Transverse colon (tissue), 4 donors: ENCODE measurements around the gene CCN5.

Experiments
- CTCF ChIP-seq, 5 experiments: fragments of 200-600 bp in 3 of 5; fragments of 450-650 bp in 2 of 5; sonication (generic) in 3 of 5; IDR thresholded peaks; 1 replicate in 2 of 5; 2 replicates in 3 of 5; pipeline ENCODE4 v1.5.1; 2016 to 2017; ENCODE audit warnings: antibody characterized with exemption in 5 of 5, inconsistent platforms in 3 of 5, mild to moderate bottlenecking in 2 of 5, moderate library complexity in 1 of 5
- EP300 ChIP-seq: sonication (generic); formaldehyde crosslinking; IDR thresholded peaks from one replicate; pipeline ENCODE4 v1.6.1; 2017; ENCODE audit warnings: antibody characterized with exemption, low read depth
- POLR2A ChIP-seq: fragments of 450-650 bp; IDR thresholded peaks from one replicate; pipeline ENCODE4 v1.6.1; 2016; ENCODE audit warnings: antibody characterized with exemption, mild to moderate bottlenecking, moderate library complexity
- POLR2AphosphoS5 ChIP-seq, 3 donors: sonication (generic); formaldehyde crosslinking; IDR thresholded peaks; one replicate each; pipeline ENCODE4 v1.6.1; 2016; ENCODE audit warnings: antibody characterized with exemption in 3 of 3

GRCh38 chr20:44692932-44693480 lies 22.2 kb upstream of the CCN5 start:
- TF ChIP-seq CTCF (IDR thresholded peaks at IDR 0.05) (no peak), EP300 (peak; percentile 7), POLR2A (no peak), POLR2AphosphoS5 (IDR thresholded peaks at IDR 0.05) (peak; percentile 11 to 51 (median 39))
